NCI-H1694 (cell line): ENCODE measurements around the gene GASK1A.

Experiments
- DNase-seq: peaks from one replicate; lab custom pipeline; 2025; lab: John Stamatoyannopoulos, UW

GASK1A gene

DNA sequence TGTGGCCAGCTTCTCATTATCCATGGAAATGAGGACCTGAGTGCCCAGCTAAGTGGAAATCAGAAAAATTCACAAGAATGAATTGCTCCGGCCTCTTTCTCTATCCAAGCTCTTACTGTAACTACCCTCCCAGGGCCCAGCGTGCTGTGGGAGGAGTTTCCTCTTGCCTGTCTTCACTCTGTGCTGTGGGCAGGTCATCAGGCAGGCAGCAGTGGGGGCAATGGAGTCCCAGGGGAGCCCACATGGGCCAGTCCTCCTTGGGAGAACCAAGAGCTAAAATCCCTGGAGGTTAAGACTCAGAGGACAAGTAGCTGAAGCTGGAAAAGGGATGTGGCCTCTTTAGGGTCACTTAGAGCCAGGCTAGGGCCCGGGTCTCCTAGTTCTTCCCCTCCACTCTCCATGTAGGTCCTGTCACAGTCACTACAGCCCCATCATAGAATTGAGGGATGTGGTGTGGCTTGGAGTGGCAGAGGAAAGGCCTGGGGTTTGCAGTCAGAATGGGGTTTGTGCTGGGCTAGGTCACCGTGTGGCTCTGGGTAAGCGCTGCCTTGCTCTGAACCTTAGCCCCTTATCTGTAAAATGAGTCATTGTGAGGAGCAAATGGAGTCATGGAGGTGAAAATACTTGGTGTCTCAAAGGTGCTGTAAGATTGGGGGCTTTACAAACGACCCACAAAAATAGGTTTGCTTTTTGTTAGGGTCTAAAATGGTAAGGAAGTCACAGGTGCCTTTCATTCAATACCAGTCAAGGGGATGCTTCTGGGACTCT, 3.7 kb downstream of the GASK1A start:
- no peak for DNase-seq

DNA sequence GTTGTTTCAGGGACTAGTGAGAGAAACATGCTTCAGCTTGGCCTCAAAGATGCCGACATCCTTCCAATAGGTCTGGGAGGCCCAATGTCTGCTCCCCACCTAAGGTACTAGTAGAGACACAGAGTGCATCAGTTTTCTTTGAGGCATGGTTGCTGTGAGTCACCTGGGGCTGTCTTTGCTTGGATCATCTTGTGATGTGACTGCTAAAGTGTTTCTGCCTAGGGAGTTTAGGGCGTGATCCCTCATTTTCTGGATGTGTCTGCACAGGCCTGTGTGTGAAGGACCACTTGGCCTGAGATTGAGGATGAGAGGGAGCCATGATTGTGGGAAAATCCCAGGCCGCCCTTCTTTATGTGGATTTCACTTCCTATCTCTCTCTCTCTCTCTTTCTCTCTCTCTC, 4.8 kb downstream of the GASK1A start:
- DNase-seq, result no peak

DNA sequence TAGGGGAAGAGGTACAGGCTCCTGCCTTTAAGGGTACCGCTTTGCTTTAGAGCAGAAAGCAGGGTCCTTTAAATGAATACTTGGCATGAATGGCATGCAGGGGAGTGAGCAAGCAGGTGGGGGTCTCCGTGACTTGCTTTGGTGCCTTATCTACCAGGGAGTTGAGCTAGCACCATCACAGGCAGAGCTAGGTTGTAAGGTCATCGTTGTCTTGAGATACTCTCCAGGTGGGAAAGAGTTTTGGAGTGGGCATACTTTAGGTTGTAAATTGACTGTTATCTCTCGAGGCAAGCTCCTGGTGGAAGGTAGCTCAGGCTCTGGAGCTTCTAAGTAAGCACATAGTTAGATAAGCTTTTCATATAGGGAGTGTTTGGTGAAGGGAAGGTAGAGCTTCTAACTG, 5.6 kb downstream of the GASK1A start:
- DNase-seq, result no peak

DNA sequence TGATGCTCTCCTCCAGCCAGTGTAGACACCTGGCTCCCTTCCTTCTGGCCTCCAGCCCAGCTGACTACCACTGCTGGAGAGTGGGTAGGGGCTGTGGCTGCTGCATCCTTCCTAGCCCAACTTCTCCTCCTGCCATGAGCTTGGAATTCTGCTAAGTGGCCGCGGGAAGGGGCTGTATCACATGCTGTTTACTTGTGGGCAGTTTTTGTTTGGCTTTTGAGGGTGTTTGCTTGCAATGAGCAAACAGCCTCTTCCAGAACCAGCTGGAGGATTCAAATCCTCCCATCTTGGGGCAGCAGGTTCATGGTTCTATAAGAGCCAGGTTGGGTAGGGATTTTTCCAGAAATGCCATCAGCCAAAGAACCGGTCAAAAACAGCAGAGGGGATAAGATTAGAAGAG, 9.0 kb downstream of the GASK1A start:
- no peak for DNase-seq

DNA sequence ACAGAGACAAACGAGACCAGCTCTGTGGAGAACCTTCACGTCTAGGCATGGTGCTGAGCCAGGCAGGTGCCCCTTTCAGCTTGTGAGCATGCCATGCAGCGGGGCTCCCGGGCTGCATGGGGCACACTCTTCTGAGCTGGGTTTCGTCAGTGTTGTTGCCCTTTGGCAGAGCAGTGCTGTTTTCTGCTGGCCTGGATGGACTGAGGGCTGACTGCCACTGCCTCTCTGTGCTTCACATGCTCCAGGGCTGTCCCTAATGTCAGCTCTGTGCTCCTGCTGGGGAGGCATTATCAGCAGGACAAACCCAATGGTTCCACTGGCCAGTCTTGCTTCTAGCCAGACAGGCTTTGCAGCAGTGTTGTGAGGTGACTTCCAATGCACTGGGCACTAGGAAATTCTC, 9.5 kb downstream of the GASK1A start:
- no peak for DNase-seq

DNA sequence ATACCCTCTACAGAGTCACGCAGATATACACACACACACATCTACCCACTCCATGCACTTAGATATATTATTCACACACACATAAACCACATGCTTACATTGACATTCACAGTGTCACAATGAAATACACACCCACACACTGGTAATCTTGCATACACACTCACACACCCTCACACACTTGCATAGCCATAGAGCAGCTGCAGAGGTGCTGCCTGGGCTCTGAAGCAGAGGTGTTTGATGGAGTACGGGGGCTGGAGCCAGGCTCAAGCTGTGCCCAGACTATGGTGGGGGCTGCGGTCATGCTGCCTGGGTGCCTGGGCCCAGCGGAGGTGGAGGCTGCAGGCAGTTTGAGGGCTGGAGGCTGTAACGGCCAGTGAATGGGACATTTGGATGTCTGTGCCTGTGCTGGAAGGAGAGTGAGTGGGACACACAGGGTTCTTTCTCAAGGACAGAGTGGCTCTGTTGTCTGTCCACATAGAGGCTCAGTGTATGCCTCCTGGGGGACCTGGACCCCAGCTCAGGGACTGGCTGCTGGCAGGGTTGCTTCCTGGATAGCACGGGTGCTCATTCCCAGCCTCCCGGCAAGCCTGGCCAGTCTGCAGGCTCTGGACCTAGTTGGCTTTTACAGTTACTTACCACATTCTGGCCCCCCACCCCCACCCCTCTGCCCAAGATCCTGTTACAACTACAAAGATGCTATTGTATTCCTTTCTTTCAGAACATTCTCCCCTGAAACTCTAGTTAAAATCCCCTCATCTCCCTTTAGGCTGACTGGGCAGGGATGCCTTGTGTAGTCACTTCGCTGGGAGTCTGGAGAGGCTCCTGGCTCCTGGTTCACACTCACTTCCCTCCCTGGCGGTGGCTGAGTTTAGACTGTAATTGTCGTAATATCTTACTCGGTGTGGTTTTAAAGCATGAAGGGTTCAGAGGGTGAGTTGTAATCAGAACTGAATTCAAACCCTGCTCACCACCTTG, 12.5 kb downstream of the GASK1A start:
- DNase-seq, result no peak

DNA sequence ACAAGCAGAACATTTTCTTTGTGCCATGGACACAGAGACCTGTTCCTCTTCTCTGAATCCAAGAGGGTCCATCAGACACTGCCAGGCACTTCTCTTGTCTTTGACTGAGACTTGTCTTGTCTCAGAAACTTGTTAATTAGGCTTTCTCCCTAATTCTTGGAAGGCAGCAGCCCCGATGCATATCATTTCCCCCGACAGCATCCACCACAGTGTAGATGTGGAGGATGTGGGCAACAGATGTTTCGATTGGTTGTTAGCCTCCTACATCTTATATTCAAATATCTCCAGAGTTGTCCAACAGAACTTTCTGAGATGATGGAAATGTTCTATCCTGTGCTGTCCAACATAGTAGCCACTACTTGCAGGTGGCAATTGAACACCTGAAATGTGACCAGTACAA, 15.5 kb downstream of the GASK1A start:
- no peak for DNase-seq

DNA sequence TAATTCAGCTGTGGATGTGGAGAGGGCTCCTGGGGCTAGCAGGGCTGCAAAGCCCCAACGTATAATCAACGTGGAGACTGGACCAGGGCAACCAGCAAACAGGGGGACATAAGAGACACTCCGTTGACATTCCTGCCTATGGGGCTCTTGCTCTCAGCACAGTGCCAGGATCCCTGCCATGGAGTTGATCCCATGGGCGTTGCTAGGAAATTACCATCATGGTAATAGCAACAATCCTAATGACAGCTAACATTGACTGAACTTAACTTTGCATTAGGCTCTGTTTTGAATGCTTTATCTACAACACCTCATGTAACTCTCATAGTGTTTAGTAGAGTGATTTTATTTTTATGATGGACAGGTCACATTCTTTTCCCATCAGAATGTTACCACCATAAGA, 16.9 kb downstream of the GASK1A start:
- DNase-seq, result no peak

DNA sequence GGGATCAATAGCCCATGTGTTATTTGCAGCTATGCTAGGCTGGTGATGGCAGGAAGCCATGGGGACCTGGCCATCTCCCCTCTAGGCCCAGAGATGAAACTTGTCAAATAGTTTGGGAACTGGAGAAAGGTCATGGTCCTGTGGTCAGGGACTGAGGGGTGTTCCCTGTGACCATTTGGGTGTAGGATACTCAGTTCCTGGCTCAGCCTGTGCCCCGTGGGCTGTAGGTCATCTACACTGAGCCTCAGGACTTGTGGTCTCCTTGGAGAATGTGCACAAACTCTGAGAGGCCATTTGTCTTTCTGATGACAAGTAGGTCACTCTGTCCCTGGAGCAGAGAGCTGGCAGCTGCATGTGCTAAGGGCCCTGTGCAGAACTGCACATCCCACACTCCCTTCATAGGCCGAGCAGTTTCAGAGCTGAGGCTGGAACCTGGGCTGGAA, 17.5 kb downstream of the GASK1A start:
- no peak for DNase-seq

DNA sequence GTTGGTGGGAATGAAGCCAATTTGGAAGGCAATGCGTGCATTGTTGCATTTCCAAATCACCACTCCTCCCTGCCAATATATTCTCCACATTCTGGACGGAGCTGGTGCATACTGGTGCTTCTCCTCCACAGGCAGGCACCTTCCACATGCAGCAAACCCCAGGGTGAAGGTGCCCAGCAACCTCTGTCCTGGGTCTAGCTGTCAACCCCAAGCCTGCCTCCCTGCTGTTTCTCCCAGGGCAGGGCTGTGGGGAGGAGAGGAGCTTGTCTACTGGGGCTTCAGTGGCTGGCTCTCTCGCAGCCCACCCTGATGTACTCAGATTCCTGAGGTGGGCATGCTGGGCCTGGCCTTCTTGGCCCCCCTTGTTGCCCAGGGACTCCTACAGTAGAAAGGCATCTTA, 20.1 kb downstream of the GASK1A start:
- DNase-seq, result no peak

DNA sequence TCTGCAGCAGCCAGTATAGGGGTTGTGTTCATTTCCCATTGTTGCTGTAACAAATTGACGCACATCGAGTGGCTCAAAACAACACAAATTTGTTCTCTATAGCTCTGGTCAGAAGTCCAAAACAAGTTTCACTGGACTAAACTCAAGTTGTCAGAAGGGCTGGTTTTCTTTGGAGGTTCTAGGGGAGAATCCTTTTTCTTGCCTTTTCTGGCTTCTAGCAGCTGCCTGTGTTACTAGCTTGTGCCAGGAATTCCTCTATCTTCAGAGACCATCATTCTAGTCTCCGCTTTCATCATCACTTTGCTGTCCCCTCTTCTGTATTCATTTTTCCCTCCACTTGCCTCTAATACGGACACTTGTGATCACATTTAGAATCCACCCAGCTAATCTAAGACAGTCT, 20.5 kb downstream of the GASK1A start:
- no peak for DNase-seq

DNA sequence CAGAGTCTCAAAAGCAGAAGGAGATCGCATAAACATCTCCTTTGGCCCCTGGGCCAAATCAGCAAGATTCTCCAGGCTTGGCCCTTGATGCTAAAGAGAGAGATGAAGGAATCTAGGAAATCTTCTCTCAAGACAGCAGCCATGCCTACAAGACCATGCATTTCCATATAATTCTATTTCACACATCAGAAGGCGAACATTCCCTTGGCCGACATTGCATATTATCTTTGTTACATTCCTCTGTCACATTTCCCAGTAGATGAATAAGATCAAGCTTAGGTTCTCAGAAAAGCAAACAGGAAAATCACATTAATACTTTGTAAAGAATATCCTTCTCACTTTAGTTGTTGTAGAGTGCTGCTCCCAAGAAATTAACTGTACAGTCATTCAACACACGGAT, 21.3 kb downstream of the GASK1A start:
- DNase-seq, result no peak

DNA sequence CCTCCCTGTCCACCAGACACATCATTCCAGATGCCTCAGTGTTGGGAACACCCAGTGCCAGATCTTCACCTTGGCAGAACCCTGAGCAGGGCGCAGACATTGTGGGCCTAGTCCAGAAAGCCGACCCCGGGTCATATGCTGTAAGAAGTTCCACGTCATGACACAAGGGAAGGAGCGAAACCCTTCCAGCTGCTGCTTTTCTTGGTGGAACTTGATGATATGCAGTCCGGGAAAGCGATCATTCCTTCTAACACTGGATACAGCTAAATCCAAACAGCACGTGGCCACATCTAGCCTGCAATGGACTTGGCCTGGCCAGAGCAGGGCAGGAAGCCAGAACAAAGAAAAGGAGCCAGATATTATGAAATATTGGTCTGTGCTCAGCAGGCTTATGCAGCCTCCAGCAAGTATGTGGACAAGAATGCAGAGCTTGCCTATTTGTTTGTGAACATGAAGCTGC, 22.0 kb downstream of the GASK1A start:
- DNase-seq, result no peak

DNA sequence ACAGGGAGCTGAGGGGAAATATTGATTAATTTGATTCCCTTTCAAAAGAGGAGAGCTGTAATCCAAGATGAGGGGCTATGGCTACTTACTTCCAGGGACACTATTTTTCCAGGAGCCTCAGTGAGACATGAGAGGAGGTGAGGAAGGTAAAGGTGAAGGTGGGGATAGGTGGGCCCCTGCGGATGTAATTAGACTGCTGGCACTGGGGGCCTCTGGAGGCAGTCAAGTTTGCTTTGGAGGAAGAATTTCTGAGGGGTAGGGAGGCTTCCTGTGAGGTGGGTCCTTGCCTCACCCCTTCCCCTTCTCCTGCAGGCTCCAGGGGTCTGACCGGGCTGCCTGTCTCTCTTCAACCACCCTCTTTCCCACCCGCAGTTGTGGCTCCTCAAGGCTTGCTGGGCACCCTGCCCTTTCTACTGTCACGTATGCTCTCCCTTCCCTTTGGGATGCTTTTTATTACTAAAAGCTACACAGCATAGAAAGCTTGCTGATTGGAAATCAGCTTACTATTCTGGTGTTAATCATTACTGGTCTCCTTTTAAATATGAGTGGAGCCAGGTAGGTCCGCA, 22.5 kb downstream of the GASK1A start:
- no peak for DNase-seq

DNA sequence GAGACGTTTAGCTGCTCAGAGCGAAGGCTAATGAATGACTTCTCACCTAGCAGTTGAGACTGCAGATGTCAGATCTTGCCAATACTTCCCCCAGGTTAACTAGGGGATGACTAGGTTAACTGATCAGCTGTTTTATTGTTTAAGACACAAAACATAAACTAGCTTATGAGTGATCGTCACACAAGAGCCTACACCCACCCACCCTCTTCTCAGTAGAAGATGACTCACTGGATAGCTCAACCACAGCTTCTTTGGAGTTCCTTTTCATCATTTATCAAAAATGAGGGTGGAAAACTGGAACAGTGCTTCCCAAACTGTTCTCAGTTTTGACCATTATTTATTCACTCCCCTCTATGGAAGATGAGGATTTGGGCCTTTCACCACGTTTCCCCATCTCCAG, 25.2 kb downstream of the GASK1A start:
- no peak for DNase-seq

DNA sequence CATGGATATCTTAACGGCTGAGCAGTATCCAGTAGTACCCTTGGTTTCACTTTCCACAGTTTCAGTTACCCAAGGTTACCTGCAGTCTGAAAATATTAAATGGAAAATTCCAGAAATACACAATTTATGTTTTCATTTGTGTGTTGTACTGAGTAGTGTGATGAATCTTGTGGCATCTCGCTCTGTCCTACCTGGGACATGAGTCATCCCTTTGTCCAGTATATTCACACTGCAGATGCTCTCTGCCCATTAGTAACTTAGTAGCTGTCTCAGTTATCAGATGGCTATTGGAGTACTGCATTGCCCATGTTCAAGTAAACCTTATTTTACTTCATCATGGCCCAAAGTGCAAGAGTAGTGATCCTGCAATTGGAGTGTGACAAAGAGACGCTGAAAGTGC, 26.1 kb downstream of the GASK1A start:
- DNase-seq, result no peak

DNA sequence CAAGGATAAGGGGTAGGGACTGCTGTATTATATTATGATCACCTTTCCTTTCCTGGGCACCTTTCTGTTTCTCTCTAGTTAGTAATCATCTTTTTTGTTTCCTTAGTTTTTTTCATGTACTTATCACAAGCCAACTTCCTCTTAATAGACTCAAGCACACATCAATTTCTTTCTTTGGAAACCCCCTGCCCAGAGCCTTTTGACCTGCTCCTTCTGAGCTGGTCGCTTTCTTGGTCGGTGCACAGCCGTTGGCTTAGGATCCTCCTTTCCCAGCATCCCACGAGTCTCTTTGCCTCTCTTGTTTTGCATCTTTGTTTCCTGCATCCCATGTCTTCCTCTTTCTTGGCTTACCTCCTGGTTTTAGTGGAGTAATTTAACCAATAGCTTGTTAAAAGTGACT, 26.9 kb downstream of the GASK1A start:
- DNase-seq, result no peak

DNA sequence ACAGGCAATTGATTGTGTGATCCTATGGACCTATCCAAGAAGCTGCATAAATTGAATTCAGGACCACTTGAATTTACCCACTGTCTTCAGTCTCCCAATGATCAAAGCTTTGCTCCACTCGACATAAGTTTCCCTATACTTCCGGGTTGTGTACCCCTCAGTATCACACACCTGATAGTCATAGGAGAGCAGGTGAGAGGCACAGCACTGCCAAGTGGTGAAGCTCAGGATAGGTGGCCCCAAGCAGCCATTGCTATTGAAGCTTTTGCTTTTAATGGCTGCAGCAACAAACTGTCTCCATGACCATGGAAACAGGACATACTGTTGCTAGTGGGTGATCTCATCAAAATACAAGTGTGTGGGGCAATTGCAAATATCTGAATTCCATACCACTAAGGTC, 27.7 kb downstream of the GASK1A start:
- DNase-seq, result no peak

DNA sequence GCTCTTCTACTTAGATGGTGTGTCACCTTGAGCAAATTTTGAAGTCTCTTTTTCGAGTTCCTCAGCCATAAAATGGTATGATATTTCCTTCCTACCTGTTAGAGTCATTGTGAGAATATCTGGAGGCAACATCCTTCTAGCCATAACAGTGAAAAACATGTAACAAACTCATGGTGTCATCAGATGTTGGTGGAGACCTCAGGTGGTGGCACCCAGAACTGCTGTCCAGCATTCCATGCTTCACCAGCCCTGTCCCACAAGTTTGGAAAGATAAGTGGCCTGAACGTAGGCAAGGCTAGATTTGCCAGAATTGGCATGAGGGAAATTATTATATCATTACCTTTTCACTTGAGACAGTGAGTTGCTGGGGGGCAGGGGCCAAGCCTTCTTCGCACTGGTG, 30.4 kb downstream of the GASK1A start:
- DNase-seq, result no peak

DNA sequence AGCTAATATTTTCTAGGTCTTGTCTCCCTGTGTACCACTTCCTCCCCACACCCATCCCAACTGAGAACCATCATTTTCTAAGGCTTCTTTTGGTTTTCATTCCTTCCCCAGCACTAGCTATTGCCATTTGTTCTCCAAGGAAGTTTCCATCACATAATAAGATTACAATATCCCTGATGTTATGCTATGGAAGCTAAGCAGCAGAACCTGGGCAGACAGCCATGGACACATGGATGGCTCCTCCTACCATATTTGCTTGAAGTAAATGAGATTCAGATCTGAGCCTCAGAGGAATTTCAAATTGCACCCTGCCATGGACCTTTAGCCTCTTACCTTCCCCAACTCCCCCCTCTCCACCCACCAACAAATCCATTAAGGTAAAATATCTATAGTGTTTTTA, 31.5 kb downstream of the GASK1A start:
- no peak for DNase-seq

DNA sequence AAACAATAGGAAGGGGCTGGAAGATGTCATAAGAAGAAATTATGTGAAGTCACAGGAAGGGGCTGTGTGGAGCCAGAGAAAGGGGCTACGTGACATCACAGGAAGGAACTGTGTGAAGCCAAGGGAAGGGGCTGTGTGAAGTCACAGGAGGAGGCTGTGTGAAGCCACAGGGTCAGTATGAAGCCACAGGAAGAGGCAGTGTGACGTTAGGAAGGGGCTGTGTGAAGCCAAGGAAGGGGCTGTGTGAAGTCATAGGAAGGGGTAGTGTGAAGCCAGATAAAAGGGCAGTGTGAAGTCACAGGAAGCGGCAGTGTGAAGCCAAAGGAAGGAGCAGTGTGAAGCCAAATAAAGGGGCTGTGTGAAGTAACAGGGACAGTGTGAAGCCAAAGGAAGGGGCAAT, 32.5 kb downstream of the GASK1A start:
- no peak for DNase-seq

DNA sequence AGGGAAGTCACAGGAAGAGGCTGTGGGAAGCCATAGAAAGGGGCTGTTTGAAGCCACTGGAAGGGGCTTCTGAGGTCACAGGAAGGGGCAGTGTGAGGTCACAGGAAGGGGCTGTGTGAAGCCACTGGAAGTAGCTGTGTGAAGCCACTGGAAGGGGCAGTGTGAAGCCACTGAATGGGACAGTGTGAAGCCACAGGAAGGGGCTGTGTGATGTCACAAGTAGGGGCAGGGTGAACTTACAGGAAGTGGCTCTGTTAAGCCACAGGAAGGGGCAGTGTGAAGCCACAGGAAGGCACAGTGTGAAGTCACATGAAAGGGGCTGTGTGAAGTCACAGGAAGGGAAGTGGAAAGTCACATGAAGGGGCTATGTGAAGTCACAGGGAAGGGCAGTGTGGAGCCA, 33.1 kb downstream of the GASK1A start:
- DNase-seq, result no peak

DNA sequence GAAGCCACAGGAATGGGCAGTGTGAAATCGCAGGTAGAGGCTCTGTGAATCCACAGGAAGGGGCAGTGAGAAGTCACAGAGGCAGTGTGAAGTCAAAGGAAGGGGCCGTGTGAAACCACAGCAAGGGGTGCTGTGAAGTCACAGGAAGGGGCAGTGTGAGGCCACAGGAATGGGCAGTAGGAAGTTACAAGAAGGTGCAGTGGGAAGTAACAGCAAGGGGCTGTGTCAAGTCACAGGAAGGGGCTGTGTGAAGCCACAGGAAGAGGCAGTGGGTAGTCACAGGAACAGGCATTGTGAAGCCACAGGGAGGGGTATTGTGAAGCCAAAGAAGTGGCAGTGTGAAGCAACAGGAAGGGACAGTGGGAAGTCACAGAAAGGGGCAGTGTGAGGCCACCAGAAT, 34.1 kb downstream of the GASK1A start:
- no peak for DNase-seq
